ENCODE results near the gene C3orf18. TPM values are rescaled to one million over a fixed set of nuclear protein-coding genes. Genes with fewer than 3 reads are reported as not detected.

The C3orf18 gene
- total RNA-seq, 1 donor from 2014 or later: 12.5 TPM

GRCh38 chr3:50582083-50582482 is 14.5 kb upstream of the C3orf18 start:
- Mint-ChIP-seq H3K27ac (no peak overlapping the region), H3K4me3 (ENCODE audit: low read depth) (no peak overlapping the region), H3K4me1 (ENCODE audit: low read depth) (no peaks in the 10 kb centered on the region), H3K27me3 (no peaks in the 10 kb centered on the region), H3K36me3 (ENCODE audit: insufficient read depth) (no peaks in the 10 kb centered on the region), H3K9me3 (ENCODE audit: low read depth) (no peaks in the 10 kb centered on the region)
- no peak for TF ChIP-seq CTCF (IDR thresholded peaks at IDR 0.05; ENCODE audit: unreplicated experiment)
- no peak for DNase-seq (ENCODE audit: low spot score, unreplicated experiment)

GRCh38 chr3:50581459-50581842 is 13.9 kb upstream of the C3orf18 start:
- Mint-ChIP-seq H3K4me3 (ENCODE audit: low read depth) (no peak overlapping the region), H3K9me3 (ENCODE audit: low read depth) (no peaks in the 10 kb centered on the region), H3K27me3 (no peaks in the 10 kb centered on the region), H3K27ac (no peak overlapping the region), H3K36me3 (ENCODE audit: insufficient read depth) (no peaks in the 10 kb centered on the region), H3K4me1 (ENCODE audit: low read depth) (no peaks in the 10 kb centered on the region)
- TF ChIP-seq CTCF (IDR thresholded peaks at IDR 0.05; ENCODE audit: unreplicated experiment): no peak
- DNase-seq (ENCODE audit: low spot score, unreplicated experiment): no peak

GRCh38 chr3:50580683-50581458 is 13.3 kb upstream of the C3orf18 start:
- no peaks in the 10 kb centered on the region for H3K36me3 Mint-ChIP-seq (ENCODE audit: insufficient read depth)
- no peaks in the 10 kb centered on the region for H3K4me1 Mint-ChIP-seq (ENCODE audit: low read depth)
- no peak for DNase-seq (ENCODE audit: low spot score, unreplicated experiment)
- no peaks in the 10 kb centered on the region for H3K9me3 Mint-ChIP-seq (ENCODE audit: low read depth)
- H3K4me3 Mint-ChIP-seq (ENCODE audit: low read depth): no peak overlapping the region
- H3K27ac Mint-ChIP-seq: no peak overlapping the region
- TF ChIP-seq CTCF (IDR thresholded peaks at IDR 0.05; ENCODE audit: unreplicated experiment): no peak
- no peaks in the 10 kb centered on the region for H3K27me3 Mint-ChIP-seq

GRCh38 chr3:50577348-50577747 is 9.8 kb upstream of the C3orf18 start:
- DNase-seq (ENCODE audit: low spot score, unreplicated experiment): no peak
- H3K27me3 Mint-ChIP-seq: no peaks in the 10 kb centered on the region
- H3K4me3 Mint-ChIP-seq (ENCODE audit: low read depth): no peak overlapping the region
- no peak overlapping the region for H3K27ac Mint-ChIP-seq
- H3K4me1 Mint-ChIP-seq (ENCODE audit: low read depth): no peaks in the 10 kb centered on the region
- no peaks in the 10 kb centered on the region for H3K9me3 Mint-ChIP-seq (ENCODE audit: low read depth)
- H3K36me3 Mint-ChIP-seq (ENCODE audit: insufficient read depth): no peaks in the 10 kb centered on the region
- TF ChIP-seq CTCF (IDR thresholded peaks at IDR 0.05; ENCODE audit: unreplicated experiment): no peak

GRCh38 chr3:50575372-50575771 is 7.8 kb upstream of the C3orf18 start:
- TF ChIP-seq CTCF (IDR thresholded peaks at IDR 0.05; ENCODE audit: unreplicated experiment): no peak
- H3K4me3 Mint-ChIP-seq (ENCODE audit: low read depth): no peak overlapping the region
- no peak overlapping the region for H3K27ac Mint-ChIP-seq
- no peaks in the 10 kb centered on the region for H3K4me1 Mint-ChIP-seq (ENCODE audit: low read depth)
- no peaks in the 10 kb centered on the region for H3K27me3 Mint-ChIP-seq
- no peaks in the 10 kb centered on the region for H3K36me3 Mint-ChIP-seq (ENCODE audit: insufficient read depth)
- no peak for DNase-seq (ENCODE audit: low spot score, unreplicated experiment)
- H3K9me3 Mint-ChIP-seq (ENCODE audit: low read depth): no peaks in the 10 kb centered on the region
